ENCODE results near the gene STKLD1.

GRCh38 chr9:133331641-133332380 lies 44.4 kb upstream of the STKLD1 start:
- TF ChIP-seq CTCF (IDR thresholded peaks at IDR 0.05) (no peak), POLR2A (IDR thresholded peaks at IDR 0.05) (no peak)
